Aorta (tissue), 5 donors: ENCODE data around the gene SDHA. TPM values are rescaled to one million over a fixed set of nuclear protein-coding genes. Genes with fewer than 3 reads are reported as not detected.
A peak's percentile ranks its signal among the peaks of the same experiment; 100 is the strongest.

Experiments
- ATAC-seq: fragments of 200-7000 bp; cut with Tn5 transposase; one replicate; pipeline ENCODE4 v1.9.1; 2022; ENCODE audit warnings: moderate library complexity; ENCODE audit not compliant: low FRiP score
- DNase-seq, 2 donors: peaks; one replicate each; pipeline ENCODE4 v3.0.0-alpha.2; 2020
- H3K27ac ChIP-seq, 2 donors: one replicate each; pipeline ENCODE4 v1.5.1; 2013; ENCODE audit warnings: low read length in 2 of 2, mild to moderate bottlenecking in 2 of 2, moderate library complexity in 2 of 2, control low read depth in 1 of 2, inconsistent platforms in 1 of 2, low read depth in 1 of 2
- H3K27me3 ChIP-seq, 2 donors: one replicate each; pipeline ENCODE4 v1.6.1; 2013; ENCODE audit warnings: control low read depth in 1 of 2, low read length in 1 of 2, mild to moderate bottlenecking in 1 of 2, moderate library complexity in 1 of 2; ENCODE audit not compliant: insufficient read depth in 2 of 2, control insufficient read depth in 1 of 2
- H3K36me3 ChIP-seq, 2 donors: one replicate each; pipeline ENCODE4 v1.6.1; 2013; ENCODE audit warnings: control low read depth in 1 of 2, low read length in 1 of 2, mild to moderate bottlenecking in 1 of 2; ENCODE audit not compliant: insufficient read depth in 2 of 2, control insufficient read depth in 1 of 2
- H3K4me1 ChIP-seq, 2 donors: one replicate each; pipeline ENCODE4 v1.6.1; 2013; ENCODE audit warnings: low read length in 2 of 2, control low read depth in 1 of 2, mild to moderate bottlenecking in 1 of 2, moderate library complexity in 1 of 2; ENCODE audit not compliant: insufficient read depth in 2 of 2, control insufficient read depth in 1 of 2
- H3K4me3 ChIP-seq, 2 donors: one replicate each; pipeline ENCODE4 v1.5.1; 2013; ENCODE audit warnings: low read length in 2 of 2, control low read depth in 1 of 2, mild to moderate bottlenecking in 1 of 2
- H3K9me3 ChIP-seq: one replicate; pipeline ENCODE4 v1.6.1; 2013; ENCODE audit warnings: mild to moderate bottlenecking, low read length; ENCODE audit not compliant: control insufficient read depth
- WGBS, 2 donors: extraction: QIAGEN DNeasy Blood & Tissue Kit; methylation state at CpG; one replicate each; pipeline ENCODE4 v1.1.7; 2013; 5-methylcytosine and 5-hydroxymethylcytosine counted together
- intact Hi-C, 2 donors: fragments of 100-400 bp; cut with DNase I; formaldehyde crosslinking; loops; one replicate each; pipeline versions ENCODE4 v1.14.2 to v1.15.0; 2022
- polyA plus RNA-seq, 2 donors: library from polyadenylated mRNA; stranded (reverse); fragments of 200-250 nt; gene quantifications; one replicate each; pipeline ENCODE4 v1.2.3, GENCODE V29; 2013
- total RNA-seq, 2 donors: library from RNA; stranded (reverse); fragmentation: NEBNext Ultra II Directional; extraction: Animal tissue kit (Norgen Biotek cat#: 25700); gene quantifications; one replicate each; pipeline ENCODE4 v1.2.1, GENCODE V29; 2021
- donor health status: healthy with polysubstance abuse.
- donor health status: Bipolar disorder and iron deficiency.
- donor health status: DM: no; HTN: no; CAD: no.
- donor health status: DM: no; HTN: no; CAD: no.
- donor health status: DM: yes; HTN: yes; CAD: no.

Gene SDHA
- total and polyA plus RNA-seq, 4 donors: 61.9 to 89.4 (median 74.9) TPM

GRCh38 chr5:173392-174290, 44.5 kb upstream of the SDHA start:
- no peak overlapping the region for H3K27ac ChIP-seq
- DNase-seq (peak in 1 of 2 donors; percentile 72), ATAC-seq (no peak)
- H3K36me3 ChIP-seq: no peaks in the 10 kb centered on the region
- H3K9me3 ChIP-seq: no peaks in the 10 kb centered on the region
- no peaks in the 10 kb centered on the region for H3K27me3 ChIP-seq
- intact Hi-C loops: no loop called here
- no peak overlapping the region for H3K4me3 ChIP-seq
- no peaks in the 10 kb centered on the region for H3K4me1 ChIP-seq
- WGBS, 2 donors: 81% methylated on average over 22 of the region's 22 CpGs

GRCh38 chr5:174291-174600, 43.9 kb upstream of the SDHA start:
- ATAC-seq (no peak), DNase-seq (no peak)
- no peak overlapping the region for H3K27ac ChIP-seq
- H3K36me3 ChIP-seq: no peaks in the 10 kb centered on the region
- intact Hi-C loops: no loop called here
- H3K4me3 ChIP-seq: no peak overlapping the region
- no peaks in the 10 kb centered on the region for H3K27me3 ChIP-seq
- H3K9me3 ChIP-seq: no peaks in the 10 kb centered on the region
- 92% methylated on average over 5 of the region's 5 CpGs for WGBS, 2 donors
- no peaks in the 10 kb centered on the region for H3K4me1 ChIP-seq

- Histone ChIP-seq H3K36me3 (no peaks in the 10 kb centered on the region), H3K27me3 (no peaks in the 10 kb centered on the region), H3K9me3 (no peaks in the 10 kb centered on the region), H3K4me1 (no peaks in the 10 kb centered on the region), H3K4me3 (no peak overlapping the region), H3K27ac (no peak overlapping the region)
- 91 to 93% methylated on average over 16 of the region's 16 CpGs for WGBS, 2 donors
- intact Hi-C loops: no loop called here
- ATAC-seq (no peak), DNase-seq (peak in 1 of 2 donors; percentile 53)
These were observed 43.1 kb upstream of the SDHA start for GRCh38 chr5:174876-175465.

GRCh38 chr5:176296-176823, 41.8 kb upstream of the SDHA start:
- 88% methylated on average over 11 of the region's 11 CpGs for WGBS, 2 donors
- no peaks in the 10 kb centered on the region for H3K36me3 ChIP-seq
- H3K4me1 ChIP-seq: no peaks in the 10 kb centered on the region
- no peak overlapping the region for H3K4me3 ChIP-seq
- no peaks in the 10 kb centered on the region for H3K27me3 ChIP-seq
- ATAC-seq: no peak
- peak in 1 of 2 donors; percentile 53 for DNase-seq
- H3K9me3 ChIP-seq: no peaks in the 10 kb centered on the region
- H3K27ac ChIP-seq: no peak overlapping the region
- intact Hi-C loops: no loop called here

GRCh38 chr5:178110-178509, 40.0 kb upstream of the SDHA start:
- Histone ChIP-seq H3K4me3 (no peak overlapping the region), H3K9me3 (no peaks in the 10 kb centered on the region), H3K27me3 (no peaks in the 10 kb centered on the region), H3K36me3 (no peaks in the 10 kb centered on the region), H3K27ac (no peak overlapping the region), H3K4me1 (no peaks in the 10 kb centered on the region)
- WGBS, 2 donors: 71 to 75% methylated on average over 5 of the region's 5 CpGs
- intact Hi-C loops: no loop called here
- no peak for ATAC-seq
- DNase-seq: peak in 1 of 2 donors; percentile 2

GRCh38 chr5:179401-179800, 38.7 kb upstream of the SDHA start:
- H3K9me3 ChIP-seq: no peaks in the 10 kb centered on the region
- intact Hi-C loops: no loop called here
- H3K4me3 ChIP-seq: no peak overlapping the region
- no peaks in the 10 kb centered on the region for H3K4me1 ChIP-seq
- peak in 1 of 2 donors; percentile 11 for DNase-seq
- WGBS, 2 donors: 85 to 90% methylated on average over 9 of the region's 9 CpGs
- H3K27me3 ChIP-seq: no peaks in the 10 kb centered on the region
- H3K27ac ChIP-seq: no peak overlapping the region
- no peak for ATAC-seq
- no peaks in the 10 kb centered on the region for H3K36me3 ChIP-seq

- no peaks in the 10 kb centered on the region for H3K36me3 ChIP-seq
- H3K27ac ChIP-seq: no peak overlapping the region
- H3K27me3 ChIP-seq: no peaks in the 10 kb centered on the region
- 74 to 75% methylated on average over 13 of the region's 13 CpGs for WGBS, 2 donors
- ATAC-seq: no peak
- peak in 1 of 2 donors; percentile 10 for DNase-seq
- H3K4me3 ChIP-seq: no peak overlapping the region
- intact Hi-C loops: no loop called here
- no peaks in the 10 kb centered on the region for H3K9me3 ChIP-seq
- H3K4me1 ChIP-seq: no peaks in the 10 kb centered on the region
These were observed 37.7 kb upstream of the SDHA start for GRCh38 chr5:180286-180918.

GRCh38 chr5:181160-181559, 37.0 kb upstream of the SDHA start:
- Histone ChIP-seq H3K4me3 (no peak overlapping the region), H3K4me1 (no peaks in the 10 kb centered on the region), H3K9me3 (no peaks in the 10 kb centered on the region), H3K27me3 (no peaks in the 10 kb centered on the region), H3K36me3 (no peaks in the 10 kb centered on the region), H3K27ac (no peak overlapping the region)
- WGBS, 2 donors: 93 to 95% methylated on average over 9 of the region's 9 CpGs
- DNase-seq (no peak), ATAC-seq (no peak)
- intact Hi-C loops: no loop called here
